Hepatocyte (in vitro differentiated cells): ENCODE measurements around the gene ZNF804A.

Experiments
- CTCF ChIP-seq: fragments of 200-600 bp; sonication (generic); IDR thresholded peaks from 2 replicates; pipeline ENCODE4 v1.5.1; 2016; ENCODE audit warnings: antibody characterized with exemption, mild to moderate bottlenecking; ENCODE audit not compliant: poor library complexity
- EZH2 ChIP-seq: fragments of 200-600 bp; sonication (generic); IDR thresholded peaks from 2 replicates; pipeline ENCODE4 v1.6.1; 2016; ENCODE audit warnings: antibody characterized with exemption, mild to moderate bottlenecking, borderline replicate concordance
- EZH2phosphoT487 ChIP-seq: fragments of 200-600 bp; sonication (generic); IDR thresholded peaks from one replicate; pipeline ENCODE4 v1.6.1; 2018; ENCODE audit warnings: antibody characterized with exemption, mild to moderate bottlenecking, low read depth, moderate library complexity; ENCODE audit not compliant: unreplicated experiment, severe bottlenecking

GRCh38 chr2:184628051-184628450, 29.7 kb downstream of the ZNF804A start:
- TF ChIP-seq CTCF, result no peak
- no peak for TF ChIP-seq EZH2
- TF ChIP-seq EZH2phosphoT487, result no peak
